PFSK-1 (cell line): ENCODE measurements around the gene FAM186B.

ENCODE experiments used
- FOXP2 ChIP-seq: optimal IDR thresholded peaks from 2 replicates; pipeline ENCODE3; 2011; ENCODE audit warnings: borderline replicate concordance, control low read depth, inconsistent platforms; ENCODE audit not compliant: insufficient read depth; ENCODE audit errors: extremely low read length, extremely low read depth
- POLR2AphosphoS5 ChIP-seq: IDR thresholded peaks from 2 replicates; pipeline ENCODE4 v1.6.1; 2012; ENCODE audit warnings: low read depth, mild to moderate bottlenecking, control low read depth, low read length, moderate library complexity
- TAF1 ChIP-seq: IDR thresholded peaks from 2 replicates; pipeline ENCODE4 v1.6.1; 2012; ENCODE audit warnings: low read length, control low read depth, borderline replicate concordance; ENCODE audit not compliant: insufficient read depth
- TF ChIP-seq, protein P1 (sequence below), 2 experiments: IDR thresholded peaks; 2 replicates each; pipeline versions ENCODE4 v1.6.1 to v1.8.0; 2011 to 2012; ENCODE audit warnings: low read depth in 2 of 2, low read length in 2 of 2, control low read depth in 1 of 2, inconsistent platforms in 1 of 2, mild to moderate bottlenecking in 1 of 2, moderate library complexity in 1 of 2; ENCODE audit not compliant: insufficient read depth in 1 of 2

DNA sequence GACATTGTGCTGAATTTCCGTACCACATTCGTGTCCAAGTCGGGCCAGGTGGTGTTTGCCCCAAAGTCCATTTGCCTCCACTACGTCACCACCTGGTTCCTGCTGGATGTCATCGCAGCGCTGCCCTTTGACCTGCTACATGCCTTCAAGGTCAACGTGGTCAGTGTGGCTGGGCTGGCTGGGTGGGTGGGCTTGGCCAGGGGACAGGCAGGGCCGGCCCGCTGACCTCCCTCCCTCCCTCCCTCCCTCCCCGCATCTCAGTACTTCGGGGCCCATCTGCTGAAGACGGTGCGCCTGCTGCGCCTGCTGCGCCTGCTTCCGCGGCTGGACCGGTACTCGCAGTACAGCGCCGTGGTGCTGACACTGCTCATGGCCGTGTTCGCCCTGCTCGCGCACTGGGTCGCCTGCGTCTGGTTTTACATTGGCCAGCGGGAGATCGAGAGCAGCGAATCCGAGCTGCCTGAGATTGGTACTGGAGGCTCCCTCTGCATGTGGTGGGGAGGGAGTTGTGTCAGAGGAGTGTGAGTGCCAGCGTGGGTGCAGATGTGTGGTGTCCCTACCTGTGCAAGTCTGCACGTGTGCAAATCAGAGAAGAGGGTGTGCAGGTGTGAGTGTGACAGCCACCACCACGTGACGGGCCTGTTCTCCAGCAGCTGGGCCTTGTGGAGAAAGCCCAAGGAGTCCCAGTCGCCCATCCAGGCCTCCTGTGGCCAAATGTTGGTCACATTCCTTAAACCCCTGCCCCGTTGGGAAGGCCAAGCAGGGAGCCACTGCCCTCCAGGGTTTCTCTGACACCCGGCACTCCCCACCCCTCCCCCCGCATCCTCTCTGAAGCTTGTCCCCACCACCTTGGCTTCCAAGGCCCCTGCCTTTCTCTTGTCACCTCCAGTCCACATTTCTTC, 61.3 kb downstream of the FAM186B start:
- TF ChIP-seq TAF1 (no peak), POLR2AphosphoS5 (no peak), FOXP2 (no peak)
- TF ChIP-seq, protein P1, sequence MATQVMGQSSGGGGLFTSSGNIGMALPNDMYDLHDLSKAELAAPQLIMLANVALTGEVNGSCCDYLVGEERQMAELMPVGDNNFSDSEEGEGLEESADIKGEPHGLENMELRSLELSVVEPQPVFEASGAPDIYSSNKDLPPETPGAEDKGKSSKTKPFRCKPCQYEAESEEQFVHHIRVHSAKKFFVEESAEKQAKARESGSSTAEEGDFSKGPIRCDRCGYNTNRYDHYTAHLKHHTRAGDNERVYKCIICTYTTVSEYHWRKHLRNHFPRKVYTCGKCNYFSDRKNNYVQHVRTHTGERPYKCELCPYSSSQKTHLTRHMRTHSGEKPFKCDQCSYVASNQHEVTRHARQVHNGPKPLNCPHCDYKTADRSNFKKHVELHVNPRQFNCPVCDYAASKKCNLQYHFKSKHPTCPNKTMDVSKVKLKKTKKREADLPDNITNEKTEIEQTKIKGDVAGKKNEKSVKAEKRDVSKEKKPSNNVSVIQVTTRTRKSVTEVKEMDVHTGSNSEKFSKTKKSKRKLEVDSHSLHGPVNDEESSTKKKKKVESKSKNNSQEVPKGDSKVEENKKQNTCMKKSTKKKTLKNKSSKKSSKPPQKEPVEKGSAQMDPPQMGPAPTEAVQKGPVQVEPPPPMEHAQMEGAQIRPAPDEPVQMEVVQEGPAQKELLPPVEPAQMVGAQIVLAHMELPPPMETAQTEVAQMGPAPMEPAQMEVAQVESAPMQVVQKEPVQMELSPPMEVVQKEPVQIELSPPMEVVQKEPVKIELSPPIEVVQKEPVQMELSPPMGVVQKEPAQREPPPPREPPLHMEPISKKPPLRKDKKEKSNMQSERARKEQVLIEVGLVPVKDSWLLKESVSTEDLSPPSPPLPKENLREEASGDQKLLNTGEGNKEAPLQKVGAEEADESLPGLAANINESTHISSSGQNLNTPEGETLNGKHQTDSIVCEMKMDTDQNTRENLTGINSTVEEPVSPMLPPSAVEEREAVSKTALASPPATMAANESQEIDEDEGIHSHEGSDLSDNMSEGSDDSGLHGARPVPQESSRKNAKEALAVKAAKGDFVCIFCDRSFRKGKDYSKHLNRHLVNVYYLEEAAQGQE (IDR thresholded peaks at IDR 0.05; ENCODE audit: insufficient read depth in 1 of 2, low read depth in 2 of 2, low read length in 2 of 2), result no peak
